SK-N-SH (cell line): ENCODE data around the gene ACAP2. TPM values are rescaled to one million over a fixed set of nuclear protein-coding genes. Genes with fewer than 3 reads are reported as not detected.

Experiments used
- CTCF ChIA-PET: fragments of 300-600, 350-600 bp; formaldehyde crosslinking; extraction: SDS; loops from one replicate; lab custom pipeline; 2021; lab: Yijun Ruan, JAX
- POLR2A ChIA-PET: fragments of 350-600 bp; sonication (Branson Sonifier 250); formaldehyde crosslinking; extraction: SDS; loops from one replicate; lab custom pipeline; 2020; ENCODE audit warnings: antibody characterized with exemption, inconsistent platforms; lab: Yijun Ruan, JAX
- DNase-seq: peaks from one replicate; pipeline ENCODE4 v3.0.0; 2012
- H2AFZ ChIP-seq: fragments of 200-600 bp; sonication (generic); 2 replicates; pipeline ENCODE4 v1.8.1; 2016; ENCODE audit warnings: antibody characterized with exemption, mild to moderate bottlenecking, low read depth
- H3F3A ChIP-seq: fragments of 200-600 bp; sonication (generic); replicated peaks from 2 replicates; pipeline ENCODE3; 2016; ENCODE audit warnings: antibody characterized with exemption, mild to moderate bottlenecking; ENCODE audit not compliant: insufficient read depth
- H3K27ac ChIP-seq, 2 experiments: fragments of 200-500 bp in 1 of 2; fragments of 200-600 bp in 1 of 2; sonication (Bioruptor generic) in 1 of 2; sonication (generic), shearing (Covaris generic) in 1 of 2; 2 replicates each; pipeline versions ENCODE4 v1.5.1 to v1.6.1; 2014 to 2016; ENCODE audit warnings: low read depth in 2 of 2, inconsistent platforms in 1 of 2, low read length in 1 of 2, mild to moderate bottlenecking in 1 of 2, mixed read lengths in 1 of 2
- H3K27me3 ChIP-seq: fragments of 200-600 bp; sonication (generic), shearing (Covaris generic); 2 replicates; pipeline ENCODE4 v1.6.1; 2016; ENCODE audit warnings: mixed run types; ENCODE audit not compliant: insufficient read depth
- H3K36me3 ChIP-seq, 2 experiments: fragments of 200-500 bp in 1 of 2; fragments of 200-600 bp in 1 of 2; sonication (Bioruptor generic) in 1 of 2; sonication (generic) in 1 of 2; replicated peaks in 1 of 2; 2 replicates each; pipeline versions ENCODE3 to v1.5.1; 2014 to 2016; ENCODE audit warnings: low read length in 1 of 2, mild to moderate bottlenecking in 1 of 2; ENCODE audit not compliant: insufficient read depth in 2 of 2, control insufficient read depth in 1 of 2
- H3K4me1 ChIP-seq, 2 experiments: fragments of 200-500 bp in 1 of 2; fragments of 200-600 bp in 1 of 2; sonication (Bioruptor generic) in 1 of 2; sonication (generic), shearing (Covaris generic) in 1 of 2; 2 replicates each; pipeline versions ENCODE4 v1.5.1 to v1.6.1; 2014 to 2016; ENCODE audit warnings: low read depth in 1 of 2, low read length in 1 of 2, mixed run types in 1 of 2; ENCODE audit not compliant: insufficient read depth in 2 of 2, control insufficient read depth in 1 of 2
- H3K4me2 ChIP-seq: fragments of 200-600 bp; sonication (generic), shearing (Covaris generic); 2 replicates; pipeline ENCODE4 v1.6.1; 2017; ENCODE audit warnings: mixed run types
- H3K4me3 ChIP-seq, 2 experiments: fragments of 200-500 bp in 1 of 2; fragments of 200-600 bp in 1 of 2; sonication (Bioruptor generic) in 1 of 2; sonication (generic), shearing (Covaris generic) in 1 of 2; 2 replicates each; pipeline versions ENCODE4 v1.5.1 to v1.8.1; 2014 to 2016; ENCODE audit warnings: low read depth in 2 of 2, inconsistent platforms in 1 of 2, low read length in 1 of 2, mild to moderate bottlenecking in 1 of 2, mixed read lengths in 1 of 2, moderate library complexity in 1 of 2
- H3K79me2 ChIP-seq: fragments of 200-600 bp; sonication (generic); 2 replicates; pipeline ENCODE4 v1.8.1; 2017; ENCODE audit warnings: mild to moderate bottlenecking; ENCODE audit not compliant: insufficient read depth
- H3K9ac ChIP-seq: fragments of 200-600 bp; sonication (generic); 2 replicates; pipeline ENCODE4 v1.6.1; 2017; ENCODE audit warnings: mixed run types
- H3K9me2 ChIP-seq: fragments of 200-600 bp; sonication (generic); 2 replicates; pipeline ENCODE4 v1.6.1; 2017; ENCODE audit warnings: mixed run types
- H3K9me3 ChIP-seq: fragments of 200-600 bp; sonication (generic); 2 replicates; pipeline ENCODE4 v1.6.1; 2017; ENCODE audit warnings: mixed run types, mild to moderate bottlenecking, moderate library complexity
- H4K20me1 ChIP-seq: fragments of 200-600 bp; sonication (generic); 2 replicates; pipeline ENCODE4 v1.6.1; 2017; ENCODE audit warnings: mild to moderate bottlenecking, mixed run types; ENCODE audit not compliant: insufficient read depth
- CHD2 ChIP-seq: fragments of 150-350 bp; IDR thresholded peaks from 2 replicates; pipeline ENCODE4 v1.6.1; 2018; ENCODE audit warnings: low read length; ENCODE audit not compliant: partially characterized antibody
- ELF1 ChIP-seq: IDR thresholded peaks from 2 replicates; pipeline ENCODE4 v1.4.0; 2012
- EZH2phosphoT487 ChIP-seq: fragments of 200-600 bp; sonication (generic); IDR thresholded peaks from 2 replicates; pipeline ENCODE4 v1.6.1; 2017; ENCODE audit warnings: low read depth, mixed run types, mild to moderate bottlenecking, antibody characterized with exemption, moderate library complexity, borderline replicate concordance
- GABPA ChIP-seq: IDR thresholded peaks from 2 replicates; pipeline ENCODE4 v1.4.0; 2012; ENCODE audit warnings: low read depth, mild to moderate bottlenecking
- GATA2 ChIP-seq: sonication (generic); formaldehyde crosslinking; IDR thresholded peaks from 2 replicates; pipeline ENCODE4 v1.5.0; 2020; ENCODE audit warnings: mild to moderate bottlenecking, missing genetic modification reagents
- JUND ChIP-seq: IDR thresholded peaks from 2 replicates; pipeline ENCODE4 v1.4.0; 2012
- MEF2A ChIP-seq: IDR thresholded peaks from 2 replicates; pipeline ENCODE4 v1.4.0; 2012; ENCODE audit warnings: low read depth, borderline replicate concordance
- NFIC ChIP-seq: IDR thresholded peaks from 2 replicates; pipeline ENCODE4 v1.4.0; 2012; ENCODE audit warnings: borderline replicate concordance
- PBX3 ChIP-seq: IDR thresholded peaks from 2 replicates; pipeline ENCODE4; 2012
- RAD21 ChIP-seq: IDR thresholded peaks from 2 replicates; pipeline ENCODE4 v1.6.1; 2012; ENCODE audit warnings: mild to moderate bottlenecking, low read length
- RCOR1 ChIP-seq: fragments of 150-350 bp; IDR thresholded peaks from 2 replicates; pipeline ENCODE4 v1.6.1; 2017; ENCODE audit warnings: antibody characterized with exemption, low read length
- SIN3A ChIP-seq: IDR thresholded peaks from 2 replicates; pipeline ENCODE4 v1.6.1; 2012; ENCODE audit warnings: low read depth, mild to moderate bottlenecking, low read length, moderate library complexity, borderline replicate concordance
- USF1 ChIP-seq: IDR thresholded peaks from 2 replicates; pipeline ENCODE4 v1.4.0; 2012; ENCODE audit warnings: low read depth, borderline replicate concordance
- USF2 ChIP-seq: fragments of 150-350 bp; IDR thresholded peaks from 2 replicates; pipeline ENCODE4 v1.6.1; 2017; ENCODE audit warnings: antibody characterized with exemption, low read length, low read depth, borderline replicate concordance
- WGBS: methylation state at CpG from one replicate; pipeline ENCODE4 v1.1.6; 2017; ENCODE audit warnings: low lambda C conversion rate; 5-methylcytosine and 5-hydroxymethylcytosine counted together
- polyA plus RNA-seq, 3 experiments: library from polyadenylated mRNA; depleted of rRNA; stranded (reverse); fragments of >200 nt; gene quantifications; 2 replicates each; pipeline ENCODE4 v1.2.3, GENCODE V29; 2012
- TF ChIP-seq, protein P1 (sequence below): fragments of 150-350 bp; IDR thresholded peaks from 2 replicates; pipeline ENCODE4 v1.6.1; 2016; ENCODE audit warnings: mild to moderate bottlenecking, low read depth, low read length
- TF ChIP-seq, protein P2 (sequence below): fragments of 200-600 bp; sonication (generic); IDR thresholded peaks from 2 replicates; pipeline ENCODE4 v1.6.1; 2017; ENCODE audit warnings: antibody characterized with exemption, mild to moderate bottlenecking, moderate library complexity
- TF ChIP-seq, protein P3 (sequence below): IDR thresholded peaks from 2 replicates; pipeline ENCODE4 v1.4.0; 2012; ENCODE audit warnings: low read depth

Gene ACAP2
- polyA plus RNA-seq, 1 of the 3 experiments (the other 2 are of a cell fraction), result 6.8 TPM

DNA sequence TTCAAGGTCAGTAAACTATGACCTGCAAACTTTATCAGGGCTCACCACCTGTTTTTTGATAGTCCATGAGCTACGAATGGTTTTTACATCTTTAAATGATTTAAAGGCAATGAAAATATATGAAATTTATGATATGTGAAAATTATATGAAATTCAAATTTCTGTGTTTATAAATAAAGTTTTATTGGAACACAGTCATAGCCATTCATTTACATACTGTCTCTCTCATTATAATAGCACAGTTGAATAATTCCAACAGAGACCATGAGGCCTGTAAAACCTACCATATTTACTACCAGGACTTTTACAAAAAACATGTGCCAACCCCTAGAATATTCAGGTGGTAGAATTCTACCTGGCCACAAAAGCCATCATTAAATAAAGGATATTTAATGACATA is 107.9 kb downstream of the ACAP2 start (continued):
- TF ChIP-seq EZH2phosphoT487, result no peak
- no peak for TF ChIP-seq SIN3A
- TF ChIP-seq USF2, result no peak
- TF ChIP-seq, all 33 proteins: peak for 0

GRCh38 chr3:195319060-195319459 is 123.8 kb downstream of the ACAP2 start:
- no peaks in the 10 kb centered on the region for H3K27me3 ChIP-seq
- H3K4me3 ChIP-seq, result no peak overlapping the region; a peak in 1 of 4 replicates
- H3K4me1 ChIP-seq, result no peaks in the 10 kb centered on the region
- no peaks in the 10 kb centered on the region for H3K9me3 ChIP-seq
- H4K20me1 ChIP-seq, result no peaks in the 10 kb centered on the region
- H3K9me2 ChIP-seq, result no peaks in the 10 kb centered on the region
- WGBS, result 78% methylated on average over 4 of the region's 5 CpGs
- H3F3A ChIP-seq, result no peaks in the 10 kb centered on the region
- peaks cover 13 to 52% of the 10 kb centered on the region in 2 experiments for H3K36me3 ChIP-seq
- no peaks in the 10 kb centered on the region for H3K79me2 ChIP-seq
- no peak overlapping the region for H2AFZ ChIP-seq
- no peak overlapping the region for H3K4me2 ChIP-seq
- CTCF ChIA-PET, result no interaction called here
- TF ChIP-seq USF1 (no peak), CHD2 (no peak), MEF2A (no peak), GABPA (no peak), GATA2 (no peak), PBX3 (no peak), SIN3A (no peak), RAD21 (no peak), USF2 (no peak), JUND (no peak), ELF1 (no peak), NFIC (no peak), RCOR1 (no peak)
- TF ChIP-seq, protein P1, sequence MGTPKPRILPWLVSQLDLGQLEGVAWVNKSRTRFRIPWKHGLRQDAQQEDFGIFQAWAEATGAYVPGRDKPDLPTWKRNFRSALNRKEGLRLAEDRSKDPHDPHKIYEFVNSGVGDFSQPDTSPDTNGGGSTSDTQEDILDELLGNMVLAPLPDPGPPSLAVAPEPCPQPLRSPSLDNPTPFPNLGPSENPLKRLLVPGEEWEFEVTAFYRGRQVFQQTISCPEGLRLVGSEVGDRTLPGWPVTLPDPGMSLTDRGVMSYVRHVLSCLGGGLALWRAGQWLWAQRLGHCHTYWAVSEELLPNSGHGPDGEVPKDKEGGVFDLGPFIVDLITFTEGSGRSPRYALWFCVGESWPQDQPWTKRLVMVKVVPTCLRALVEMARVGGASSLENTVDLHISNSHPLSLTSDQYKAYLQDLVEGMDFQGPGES, result no peak
- TF ChIP-seq, protein P2, sequence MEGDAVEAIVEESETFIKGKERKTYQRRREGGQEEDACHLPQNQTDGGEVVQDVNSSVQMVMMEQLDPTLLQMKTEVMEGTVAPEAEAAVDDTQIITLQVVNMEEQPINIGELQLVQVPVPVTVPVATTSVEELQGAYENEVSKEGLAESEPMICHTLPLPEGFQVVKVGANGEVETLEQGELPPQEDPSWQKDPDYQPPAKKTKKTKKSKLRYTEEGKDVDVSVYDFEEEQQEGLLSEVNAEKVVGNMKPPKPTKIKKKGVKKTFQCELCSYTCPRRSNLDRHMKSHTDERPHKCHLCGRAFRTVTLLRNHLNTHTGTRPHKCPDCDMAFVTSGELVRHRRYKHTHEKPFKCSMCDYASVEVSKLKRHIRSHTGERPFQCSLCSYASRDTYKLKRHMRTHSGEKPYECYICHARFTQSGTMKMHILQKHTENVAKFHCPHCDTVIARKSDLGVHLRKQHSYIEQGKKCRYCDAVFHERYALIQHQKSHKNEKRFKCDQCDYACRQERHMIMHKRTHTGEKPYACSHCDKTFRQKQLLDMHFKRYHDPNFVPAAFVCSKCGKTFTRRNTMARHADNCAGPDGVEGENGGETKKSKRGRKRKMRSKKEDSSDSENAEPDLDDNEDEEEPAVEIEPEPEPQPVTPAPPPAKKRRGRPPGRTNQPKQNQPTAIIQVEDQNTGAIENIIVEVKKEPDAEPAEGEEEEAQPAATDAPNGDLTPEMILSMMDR, result no peak
- TF ChIP-seq, protein P3, sequence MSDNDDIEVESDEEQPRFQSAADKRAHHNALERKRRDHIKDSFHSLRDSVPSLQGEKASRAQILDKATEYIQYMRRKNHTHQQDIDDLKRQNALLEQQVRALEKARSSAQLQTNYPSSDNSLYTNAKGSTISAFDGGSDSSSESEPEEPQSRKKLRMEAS, result no peak
- no peak overlapping the region for H3K27ac ChIP-seq
- H3K9ac ChIP-seq, result no peak overlapping the region
- DNase-seq, result no peak
- POLR2A ChIA-PET, result no interaction called here
